ENCODE results near the gene MICOS13.

GRCh38 chr19:5676772-5677105, 3.6 kb downstream of the MICOS13 start:
- TF ChIP-seq CTCF (IDR thresholded peaks at IDR 0.05; ENCODE audit: low read depth, low read length) (no peak), EZH2phosphoT487 (IDR thresholded peaks at IDR 0.05; ENCODE audit: low read depth) (no peak)
